Peyer's patch (tissue), 4 donors: Measurements from ENCODE around the gene ATP6V0D1. TPM values are rescaled to one million over a fixed set of nuclear protein-coding genes. Genes with fewer than 3 reads are reported as not detected.

ENCODE experiments used
- DNase-seq, 3 donors: peaks; one replicate each; pipeline ENCODE4 v3.0.0-alpha.2; 2017 to 2019
- H3K27ac ChIP-seq, 4 donors: fragments of 200-600 bp; sonication (generic); one replicate each; pipeline ENCODE4 v1.5.1; 2016 to 2019
- H3K27me3 ChIP-seq, 2 donors: fragments of 200-600 bp; sonication (generic); one replicate each; pipeline ENCODE4 v1.5.1; 2019
- H3K36me3 ChIP-seq, 3 donors: fragments of 200-600 bp; sonication (generic); one replicate each; pipeline ENCODE4 v1.5.1; 2016 to 2019
- H3K4me1 ChIP-seq, 4 donors: fragments of 200-600 bp; sonication (generic); one replicate each; pipeline ENCODE4 v1.5.1; 2016 to 2019
- H3K4me3 ChIP-seq, 4 donors: fragments of 200-600 bp; sonication (generic); 1 replicate in 3 of 4; 2 replicates in 1 of 4; pipeline ENCODE4 v1.5.1; 2016 to 2019; ENCODE audit warnings: mild to moderate bottlenecking in 1 of 4
- H3K9me3 ChIP-seq, 4 donors: fragments of 200-600 bp; sonication (generic); one replicate each; pipeline ENCODE4 v1.5.1; 2016 to 2019; ENCODE audit warnings: mild to moderate bottlenecking in 1 of 4
- POLR2A ChIP-seq, 2 donors: fragments of 450-650 bp; IDR thresholded peaks; one replicate each; pipeline ENCODE4 v1.5.1; 2017; ENCODE audit warnings: antibody characterized with exemption in 2 of 2, mild to moderate bottlenecking in 2 of 2, moderate library complexity in 2 of 2
- total RNA-seq, 4 donors: library from RNA; depleted of rRNA; stranded (reverse); fragments of >200 nt; gene quantifications; one replicate each; pipeline ENCODE4 v1.1.0, GENCODE V29; 2016
- TF ChIP-seq, protein P1 (sequence below), 6 experiments: fragments of 450-650 bp in 4 of 6; fragments of 200-600 bp in 2 of 6; sonication (generic) in 1 of 6; IDR thresholded peaks; one replicate each; pipeline ENCODE4 v1.5.1; 2017 to 2019; ENCODE audit warnings: antibody characterized with exemption in 6 of 6, mild to moderate bottlenecking in 3 of 6, moderate library complexity in 1 of 6

The ATP6V0D1 gene
- total RNA-seq, 4 donors from 2014 or later, result 131 to 223 (median 202) TPM

DNA sequence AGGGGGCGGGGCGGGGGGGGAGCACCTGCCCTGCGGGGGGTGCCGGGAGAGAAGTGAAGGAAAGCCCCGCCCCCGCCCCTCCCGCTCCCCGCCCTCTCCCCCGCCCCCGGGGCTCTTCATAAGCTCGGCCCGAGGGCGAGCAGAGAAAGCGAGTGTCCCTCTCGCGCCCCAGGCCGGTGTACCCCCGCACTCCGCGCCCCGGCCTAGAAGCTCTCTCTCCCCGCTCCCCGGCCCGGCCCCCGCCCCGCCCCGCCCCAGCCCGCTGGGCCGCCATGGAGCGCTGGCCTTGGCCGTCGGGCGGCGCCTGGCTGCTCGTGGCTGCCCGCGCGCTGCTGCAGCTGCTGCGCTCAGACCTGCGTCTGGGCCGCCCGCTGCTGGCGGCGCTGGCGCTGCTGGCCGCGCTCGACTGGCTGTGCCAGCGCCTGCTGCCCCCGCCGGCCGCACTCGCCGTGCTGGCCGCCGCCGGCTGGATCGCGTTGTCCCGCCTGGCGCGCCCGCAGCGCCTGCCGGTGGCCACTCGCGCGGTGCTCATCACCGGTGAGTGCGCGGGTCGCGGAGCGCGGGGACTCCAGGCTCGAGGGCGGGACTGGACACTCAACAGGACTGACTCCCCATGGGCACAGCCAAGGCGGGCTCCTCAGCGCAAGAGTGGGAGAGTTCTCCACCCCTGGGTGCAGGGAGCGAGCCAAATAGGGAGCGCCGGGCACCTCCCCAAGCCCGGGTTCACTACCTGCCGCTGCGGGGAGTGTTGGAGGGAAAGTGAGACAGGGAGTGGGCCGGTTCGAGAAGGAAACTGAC is 49.8 kb downstream of the ATP6V0D1 start, which contains the start of gene HSD11B2:
Gene HSD11B2, plus strand, starts transcription at position 145 of the 798 bp plus-strand sequence. Its CDS starts 128 bp downstream, at position 273.
- peak within 1 kb of the TSS; percentile 49 to 99 (median 86) for H3K27ac ChIP-seq
- TF ChIP-seq, protein P1, sequence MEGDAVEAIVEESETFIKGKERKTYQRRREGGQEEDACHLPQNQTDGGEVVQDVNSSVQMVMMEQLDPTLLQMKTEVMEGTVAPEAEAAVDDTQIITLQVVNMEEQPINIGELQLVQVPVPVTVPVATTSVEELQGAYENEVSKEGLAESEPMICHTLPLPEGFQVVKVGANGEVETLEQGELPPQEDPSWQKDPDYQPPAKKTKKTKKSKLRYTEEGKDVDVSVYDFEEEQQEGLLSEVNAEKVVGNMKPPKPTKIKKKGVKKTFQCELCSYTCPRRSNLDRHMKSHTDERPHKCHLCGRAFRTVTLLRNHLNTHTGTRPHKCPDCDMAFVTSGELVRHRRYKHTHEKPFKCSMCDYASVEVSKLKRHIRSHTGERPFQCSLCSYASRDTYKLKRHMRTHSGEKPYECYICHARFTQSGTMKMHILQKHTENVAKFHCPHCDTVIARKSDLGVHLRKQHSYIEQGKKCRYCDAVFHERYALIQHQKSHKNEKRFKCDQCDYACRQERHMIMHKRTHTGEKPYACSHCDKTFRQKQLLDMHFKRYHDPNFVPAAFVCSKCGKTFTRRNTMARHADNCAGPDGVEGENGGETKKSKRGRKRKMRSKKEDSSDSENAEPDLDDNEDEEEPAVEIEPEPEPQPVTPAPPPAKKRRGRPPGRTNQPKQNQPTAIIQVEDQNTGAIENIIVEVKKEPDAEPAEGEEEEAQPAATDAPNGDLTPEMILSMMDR (IDR thresholded peaks at IDR 0.05), result no peak
- peak in 1 of 2 donors; percentile 88 for TF ChIP-seq POLR2A (IDR thresholded peaks at IDR 0.05)
- peak; percentile 22 to 94 (median 88) for DNase-seq
- no peaks in the 10 kb centered on the region for H3K27me3 ChIP-seq
- peaks cover 0 to 28% (median 15%) of the 10 kb centered on the region in 4 donors for H3K4me1 ChIP-seq
- H3K4me3 ChIP-seq, result peak within 1 kb of the TSS; percentile 43 to 92 (median 58)
- no peaks in the 10 kb centered on the region for H3K9me3 ChIP-seq
- H3K36me3 ChIP-seq, result peaks cover 0 to 10% (median 0%) of the 10 kb centered on the region in 3 donors

DNA sequence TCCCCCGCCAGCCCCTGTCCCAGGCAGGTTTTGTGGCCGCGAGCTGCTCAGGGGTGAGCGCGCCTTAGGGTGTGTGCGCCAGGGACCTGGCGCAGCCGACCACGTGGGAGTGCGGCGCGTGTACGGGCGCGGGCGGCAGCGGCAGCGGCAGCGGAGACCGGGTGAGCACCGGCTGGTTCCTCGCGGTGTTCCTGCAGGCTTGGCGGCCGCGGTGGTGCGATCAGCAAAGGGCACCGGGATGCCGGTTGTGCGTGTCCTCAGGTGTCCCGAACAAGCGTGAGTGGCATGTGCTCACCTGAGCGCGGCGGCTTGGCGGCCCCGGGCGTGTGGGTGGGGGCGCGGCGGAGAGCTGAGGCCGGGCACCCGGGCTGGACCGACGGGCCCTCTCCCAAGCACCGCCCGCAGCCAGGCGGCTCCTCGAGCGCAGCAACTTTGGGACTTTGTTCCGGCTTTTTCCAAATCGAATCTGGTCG is 50.4 kb downstream of the ATP6V0D1 start:
- Histone ChIP-seq H3K4me1 (peaks cover 0 to 23% (median 15%) of the 10 kb centered on the region in 4 donors), H3K27me3 (no peaks in the 10 kb centered on the region), H3K4me3 (peak overlapping the region; percentile 43 to 92 (median 58)), H3K36me3 (peaks cover 0 to 3% (median 0%) of the 10 kb centered on the region in 3 donors), H3K27ac (peak overlapping the region; percentile 49 to 99 (median 86)), H3K9me3 (no peaks in the 10 kb centered on the region)
- TF ChIP-seq, protein P1 (IDR thresholded peaks at IDR 0.05), result peak in 3 of 6 experiments; percentile 23 to 38 (median 26)
- peak; percentile 85 to 92 for TF ChIP-seq POLR2A (IDR thresholded peaks at IDR 0.05)
- no peak for DNase-seq

DNA sequence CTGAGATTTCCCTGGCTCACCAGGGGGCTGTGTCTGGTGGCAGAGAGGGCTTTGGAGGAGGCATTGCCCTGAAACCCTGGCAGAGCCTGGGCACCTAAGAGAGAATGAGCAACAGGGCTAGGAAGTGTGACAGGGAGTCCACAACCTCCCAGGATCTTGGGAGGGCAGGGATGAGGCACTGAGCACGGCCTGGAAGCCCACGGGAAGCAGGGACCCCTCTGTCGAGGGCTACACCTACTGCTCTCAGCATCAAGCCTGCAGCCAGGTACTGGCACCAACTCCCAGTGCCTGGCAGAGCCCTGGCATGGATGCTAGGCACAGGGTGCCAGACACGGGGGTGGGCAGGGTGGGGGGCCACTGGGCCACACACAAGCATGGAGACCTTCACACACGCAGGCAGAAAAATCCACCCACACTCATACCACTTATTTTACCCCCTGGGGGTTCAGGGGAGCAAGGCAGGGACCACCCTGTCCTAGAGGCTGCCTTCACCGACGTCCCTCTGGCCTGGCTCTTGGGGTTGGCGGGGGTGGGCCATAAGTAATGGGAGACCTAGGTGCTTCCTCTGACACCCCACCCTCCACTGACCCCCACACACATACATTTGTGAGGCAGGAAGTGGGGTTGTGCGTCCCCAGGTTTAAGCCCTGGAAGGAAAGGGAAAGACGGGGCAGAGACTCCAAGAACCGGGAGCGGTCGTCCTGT is 51.0 kb downstream of the ATP6V0D1 start:
- H3K36me3 ChIP-seq, result no peaks in the 10 kb centered on the region
- peak overlapping the region; percentile 49 to 99 (median 86) for H3K27ac ChIP-seq
- H3K27me3 ChIP-seq, result no peaks in the 10 kb centered on the region
- H3K4me1 ChIP-seq, result peaks cover 0 to 21% (median 13%) of the 10 kb centered on the region in 4 donors
- TF ChIP-seq, protein P1 (IDR thresholded peaks at IDR 0.05), result no peak
- peak in 1 of 2 donors; percentile 4 for TF ChIP-seq POLR2A (IDR thresholded peaks at IDR 0.05)
- peak overlapping the region; percentile 43 to 92 (median 58) for H3K4me3 ChIP-seq
- no peak for DNase-seq
- H3K9me3 ChIP-seq, result no peaks in the 10 kb centered on the region

DNA sequence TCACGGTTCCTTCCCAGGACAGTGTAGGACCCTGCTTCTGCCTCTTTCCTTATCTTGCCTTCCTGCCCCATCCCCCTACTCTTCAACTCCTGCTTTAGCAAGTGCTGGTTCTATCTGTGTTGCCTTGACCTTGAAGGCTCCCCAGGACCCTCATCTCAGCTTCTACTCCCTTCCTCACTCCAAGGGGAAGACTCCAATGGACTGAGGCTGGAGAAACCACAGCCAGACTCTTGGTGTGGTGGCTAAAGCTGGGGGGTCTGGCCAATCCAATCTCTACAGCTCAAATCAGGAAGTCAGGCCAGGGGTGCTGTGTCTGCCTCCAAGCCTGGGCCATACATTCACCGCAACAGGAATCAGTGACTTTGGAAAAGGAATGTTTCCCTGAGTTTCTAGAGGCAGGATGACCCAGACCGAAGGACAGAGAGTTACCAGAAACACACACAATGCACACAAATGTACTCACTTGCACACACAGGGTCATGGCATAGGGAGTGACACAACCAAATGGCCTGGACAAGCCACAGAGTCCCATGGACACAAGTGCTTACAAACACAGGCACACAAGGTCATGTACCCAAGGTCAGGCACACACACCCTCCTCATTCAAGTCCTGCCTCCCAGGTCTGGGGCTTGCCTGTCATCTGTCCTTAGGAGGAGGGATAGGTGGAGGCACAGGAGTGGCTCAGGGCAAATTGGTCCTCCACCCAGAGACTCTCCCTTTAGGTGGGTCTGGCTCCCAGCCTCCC is 51.7 kb downstream of the ATP6V0D1 start:
- TF ChIP-seq, protein P1 (IDR thresholded peaks at IDR 0.05), result peak in 1 of 6 experiments; percentile 2
- TF ChIP-seq POLR2A (IDR thresholded peaks at IDR 0.05), result peak; percentile 91 to 96
- Histone ChIP-seq H3K4me3 (peak overlapping the region in 2 of 4 donors; percentile 62 to 92), H3K27me3 (no peaks in the 10 kb centered on the region), H3K4me1 (peaks cover 0 to 21% (median 13%) of the 10 kb centered on the region in 4 donors), H3K27ac (peak overlapping the region in 3 of 4 donors; percentile 80 to 99 (median 93)), H3K36me3 (no peaks in the 10 kb centered on the region), H3K9me3 (no peaks in the 10 kb centered on the region)
- DNase-seq, result peak in 2 of 3 donors; percentile 82 to 84
